Smooth muscle cell (in vitro differentiated cells): ENCODE results near the gene RPS15. TPM values are rescaled to one million over a fixed set of nuclear protein-coding genes. Genes with fewer than 3 reads are reported as not detected.
A peak's percentile ranks its signal among the peaks of the same experiment; 100 is the strongest.

Experiments used
- DNase-seq: peaks from one replicate; lab custom pipeline; 2025; ENCODE audit not compliant: unreplicated experiment; lab: John Stamatoyannopoulos, UW
- H2AFZ ChIP-seq: fragments of 200-600 bp; sonication (generic); 2 replicates; pipeline ENCODE4 v1.6.0; 2016; ENCODE audit warnings: antibody characterized with exemption, low read depth, mild to moderate bottlenecking
- H3F3A ChIP-seq: fragments of 200-600 bp; sonication (generic); 2 replicates; pipeline ENCODE4 v1.6.0; 2017; ENCODE audit warnings: antibody characterized with exemption, low read depth
- H3K27ac ChIP-seq: fragments of 200-600 bp; sonication (generic); 2 replicates; pipeline ENCODE4 v1.5.1; 2016; ENCODE audit warnings: low read depth, mild to moderate bottlenecking
- H3K27me3 ChIP-seq: fragments of 200-600 bp; sonication (generic); 2 replicates; pipeline ENCODE4 v1.6.1; 2016; ENCODE audit warnings: low read depth, mild to moderate bottlenecking
- H3K36me3 ChIP-seq: fragments of 200-600 bp; sonication (generic); 2 replicates; pipeline ENCODE4 v1.5.1; 2016; ENCODE audit warnings: low read depth
- H3K4me1 ChIP-seq: fragments of 200-600 bp; sonication (generic); 2 replicates; pipeline ENCODE4 v1.5.1; 2016; ENCODE audit warnings: low read depth
- H3K4me2 ChIP-seq: fragments of 200-600 bp; sonication (generic); 2 replicates; pipeline ENCODE4 v1.6.0; 2016; ENCODE audit warnings: mild to moderate bottlenecking
- H3K4me3 ChIP-seq: fragments of 200-600 bp; sonication (generic); 2 replicates; pipeline ENCODE4 v1.5.1; 2016; ENCODE audit warnings: mild to moderate bottlenecking
- H3K79me2 ChIP-seq: fragments of 200-600 bp; sonication (generic); 2 replicates; pipeline ENCODE4 v1.6.0; 2016; ENCODE audit warnings: low read depth, mild to moderate bottlenecking
- H3K9ac ChIP-seq: fragments of 200-600 bp; sonication (generic); 2 replicates; pipeline ENCODE4 v1.6.0; 2016; ENCODE audit warnings: low read depth
- H3K9me3 ChIP-seq: fragments of 200-600 bp; sonication (generic); replicated peaks from 2 replicates; pipeline ENCODE4 v1.5.1; 2016; ENCODE audit warnings: low read depth
- H4K20me1 ChIP-seq: fragments of 200-600 bp; sonication (generic); 2 replicates; pipeline ENCODE4 v1.6.0; 2016; ENCODE audit warnings: low read depth
- WGBS: methylation state at CpG from one replicate; pipeline ENCODE4 v1.1.7; 2016; ENCODE audit warnings: low lambda C conversion rate; 5-methylcytosine and 5-hydroxymethylcytosine counted together
- polyA plus RNA-seq: library from polyadenylated mRNA; unstranded; fragments of >200 nt; fragmentation: Nextera tagmentation; extraction: Ambion mirVana; gene quantifications from 2 replicates; pipeline ENCODE4 v1.2.1, GENCODE V29; 2016
- total RNA-seq: library from RNA; depleted of rRNA; stranded (reverse); fragments of >200 nt; gene quantifications from 2 replicates; pipeline ENCODE4 v1.2.3, GENCODE V29; 2014
- TF ChIP-seq, protein P1 (sequence below): fragments of 200-600 bp; sonication (generic); IDR thresholded peaks from 2 replicates; pipeline ENCODE4 v1.5.1; 2017; ENCODE audit warnings: borderline replicate concordance, mild to moderate bottlenecking, antibody characterized with exemption; ENCODE audit not compliant: insufficient read depth, poor library complexity, severe bottlenecking

Gene RPS15
- total and polyA plus RNA-seq, 2 experiments from 2014 or later: 1,180 to 2,744 TPM

DNA sequence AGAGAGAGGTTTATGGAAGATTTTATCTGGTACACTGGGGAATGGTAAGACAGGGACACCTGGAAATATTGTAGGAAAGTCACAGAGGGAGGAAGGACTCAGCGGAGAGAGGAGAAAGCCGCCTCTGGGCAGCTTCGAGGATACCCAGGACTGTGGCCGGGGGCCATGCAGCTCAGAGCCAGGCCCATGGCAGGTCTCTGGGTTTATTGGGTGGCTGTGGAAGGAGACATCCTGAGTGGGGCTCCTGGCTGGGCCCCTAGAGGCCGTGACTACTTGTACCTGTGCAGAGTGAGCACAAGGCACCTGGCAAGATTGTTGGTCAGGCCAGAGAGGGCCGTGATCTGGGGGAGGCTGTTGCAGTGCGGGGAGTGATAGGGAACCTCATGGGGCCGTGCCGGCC is 27.4 kb upstream of the RPS15 start:
- Histone ChIP-seq H3K27me3 (no peaks in the 10 kb centered on the region), H3K4me2 (peak overlapping the region; percentile 95), H3K79me2 (peaks cover 72% of the 10 kb centered on the region), H4K20me1 (peaks cover 69% of the 10 kb centered on the region), H3K27ac (no peak overlapping the region), H3K36me3 (no peaks in the 10 kb centered on the region), H3K9me3 (no peaks in the 10 kb centered on the region), H2AFZ (no peak overlapping the region), H3K9ac (no peak overlapping the region), H3F3A (peaks cover 23% of the 10 kb centered on the region), H3K4me3 (no peak overlapping the region), H3K4me1 (peaks cover 20% of the 10 kb centered on the region)
- TF ChIP-seq, protein P1, sequence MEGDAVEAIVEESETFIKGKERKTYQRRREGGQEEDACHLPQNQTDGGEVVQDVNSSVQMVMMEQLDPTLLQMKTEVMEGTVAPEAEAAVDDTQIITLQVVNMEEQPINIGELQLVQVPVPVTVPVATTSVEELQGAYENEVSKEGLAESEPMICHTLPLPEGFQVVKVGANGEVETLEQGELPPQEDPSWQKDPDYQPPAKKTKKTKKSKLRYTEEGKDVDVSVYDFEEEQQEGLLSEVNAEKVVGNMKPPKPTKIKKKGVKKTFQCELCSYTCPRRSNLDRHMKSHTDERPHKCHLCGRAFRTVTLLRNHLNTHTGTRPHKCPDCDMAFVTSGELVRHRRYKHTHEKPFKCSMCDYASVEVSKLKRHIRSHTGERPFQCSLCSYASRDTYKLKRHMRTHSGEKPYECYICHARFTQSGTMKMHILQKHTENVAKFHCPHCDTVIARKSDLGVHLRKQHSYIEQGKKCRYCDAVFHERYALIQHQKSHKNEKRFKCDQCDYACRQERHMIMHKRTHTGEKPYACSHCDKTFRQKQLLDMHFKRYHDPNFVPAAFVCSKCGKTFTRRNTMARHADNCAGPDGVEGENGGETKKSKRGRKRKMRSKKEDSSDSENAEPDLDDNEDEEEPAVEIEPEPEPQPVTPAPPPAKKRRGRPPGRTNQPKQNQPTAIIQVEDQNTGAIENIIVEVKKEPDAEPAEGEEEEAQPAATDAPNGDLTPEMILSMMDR: no peak
- 94% methylated on average over 9 of the region's 9 CpGs for WGBS
- DNase-seq: no peak

DNA sequence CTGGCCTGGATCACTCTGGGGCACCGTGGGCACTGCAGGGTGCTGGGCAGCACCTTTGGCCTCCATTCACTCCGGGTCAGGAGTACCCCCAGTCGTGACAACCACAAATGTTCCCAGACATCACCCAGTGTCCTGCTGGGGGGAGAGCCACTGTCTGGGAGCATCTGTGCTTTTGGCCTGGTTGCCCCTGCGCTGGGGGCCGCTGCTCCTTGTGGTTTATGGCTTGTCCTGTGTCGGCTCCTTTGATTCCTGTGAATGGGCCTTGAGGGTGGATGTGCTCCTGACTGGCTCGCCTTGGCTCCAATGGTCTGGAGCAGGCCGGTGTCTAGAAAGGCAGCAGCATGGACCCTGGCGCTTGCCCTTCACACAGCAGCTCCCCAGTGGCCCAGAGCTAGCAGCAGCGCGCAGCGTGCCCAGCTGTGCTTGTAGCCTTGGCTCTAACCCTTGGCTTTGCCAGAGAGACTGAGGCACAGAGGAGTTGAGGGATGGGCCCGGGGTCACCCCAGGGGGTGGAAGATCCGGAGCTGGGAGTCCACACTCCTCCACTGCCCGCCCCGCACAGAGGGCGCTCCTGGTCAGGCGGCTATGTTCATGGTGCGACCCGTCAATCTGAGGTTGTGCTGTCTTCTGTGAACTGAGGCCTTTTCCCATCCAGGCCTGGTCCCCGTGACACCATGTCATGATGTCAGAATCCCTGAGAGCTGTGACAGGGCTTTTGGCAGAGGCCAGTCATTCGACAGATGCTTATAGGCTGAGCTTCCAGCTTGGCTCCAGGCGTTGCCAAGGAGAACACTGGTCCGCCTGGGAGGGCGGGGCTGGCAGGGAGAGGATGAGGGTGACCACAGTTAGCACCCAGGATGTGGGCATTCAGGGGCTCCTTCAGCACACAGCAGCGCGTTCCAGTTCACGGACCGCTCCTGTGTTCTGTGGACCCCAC is 26.7 kb upstream of the RPS15 start:
- H3K79me2 ChIP-seq: peaks cover 73% of the 10 kb centered on the region
- no peak overlapping the region for H2AFZ ChIP-seq
- H3K27me3 ChIP-seq: no peaks in the 10 kb centered on the region
- TF ChIP-seq, protein P1: no peak
- H3K4me2 ChIP-seq: no peak overlapping the region
- peaks cover 23% of the 10 kb centered on the region for H3F3A ChIP-seq
- peaks cover 76% of the 10 kb centered on the region for H4K20me1 ChIP-seq
- H3K27ac ChIP-seq: no peak overlapping the region
- no peaks in the 10 kb centered on the region for H3K9me3 ChIP-seq
- no peak overlapping the region for H3K4me3 ChIP-seq
- H3K4me1 ChIP-seq: peaks cover 27% of the 10 kb centered on the region
- no peak overlapping the region for H3K9ac ChIP-seq
- no peaks in the 10 kb centered on the region for H3K36me3 ChIP-seq
- no peak for DNase-seq
- 89% methylated on average over 29 of the region's 29 CpGs for WGBS

DNA sequence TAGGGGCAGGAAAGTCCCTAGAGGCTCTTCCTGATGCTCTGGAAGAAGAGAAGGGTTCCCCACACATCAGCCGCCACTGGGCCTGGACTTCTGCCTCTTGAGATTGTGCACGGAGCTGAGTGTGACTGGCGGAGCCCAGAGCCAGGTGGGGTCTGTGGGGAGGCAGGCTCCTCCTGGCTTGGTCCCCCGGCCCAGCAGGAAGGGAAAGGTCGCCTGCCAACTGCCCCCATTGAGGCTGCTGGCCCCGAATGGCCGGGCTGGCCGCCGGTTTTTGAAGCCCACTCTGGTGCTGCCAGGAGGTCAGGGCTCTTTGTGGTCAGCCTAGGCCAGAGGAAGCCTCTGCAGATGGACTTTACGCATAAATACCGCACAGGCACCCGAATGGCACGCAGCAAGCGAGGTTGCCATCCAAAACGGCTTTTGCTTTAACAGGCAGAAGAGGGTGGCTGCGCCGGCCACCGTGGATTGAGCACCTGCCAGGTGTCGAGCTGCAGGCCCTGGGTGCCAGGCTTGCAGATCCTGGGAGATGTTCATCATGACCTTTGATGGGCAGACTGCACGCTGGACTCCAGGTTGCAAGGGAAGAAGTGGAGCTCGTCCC is 25.8 kb upstream of the RPS15 start:
- H2AFZ ChIP-seq: no peak overlapping the region
- peaks cover 82% of the 10 kb centered on the region for H3K79me2 ChIP-seq
- H3K27me3 ChIP-seq: no peaks in the 10 kb centered on the region
- H3F3A ChIP-seq: peaks cover 25% of the 10 kb centered on the region
- WGBS: 95% methylated on average over 21 of the region's 21 CpGs
- DNase-seq: no peak
- H3K4me1 ChIP-seq: peaks cover 33% of the 10 kb centered on the region
- H3K4me2 ChIP-seq: no peak overlapping the region
- H4K20me1 ChIP-seq: peaks cover 85% of the 10 kb centered on the region
- H3K9ac ChIP-seq: no peak overlapping the region
- no peak overlapping the region for H3K27ac ChIP-seq
- no peak overlapping the region for H3K4me3 ChIP-seq
- no peaks in the 10 kb centered on the region for H3K9me3 ChIP-seq
- H3K36me3 ChIP-seq: no peaks in the 10 kb centered on the region
- TF ChIP-seq, protein P1: no peak
